ENCODE data around the gene FBXW11. TPM values are rescaled to one million over a fixed set of nuclear protein-coding genes. Genes with fewer than 3 reads are reported as not detected.

FBXW11 gene
- total and polyA plus RNA-seq, 10 of the 15 experiments (the other 5 are each of a cell fraction or from before 2014, with no cell fraction given) = 4.3 to 61.5 (median 40.0) TPM

DNA sequence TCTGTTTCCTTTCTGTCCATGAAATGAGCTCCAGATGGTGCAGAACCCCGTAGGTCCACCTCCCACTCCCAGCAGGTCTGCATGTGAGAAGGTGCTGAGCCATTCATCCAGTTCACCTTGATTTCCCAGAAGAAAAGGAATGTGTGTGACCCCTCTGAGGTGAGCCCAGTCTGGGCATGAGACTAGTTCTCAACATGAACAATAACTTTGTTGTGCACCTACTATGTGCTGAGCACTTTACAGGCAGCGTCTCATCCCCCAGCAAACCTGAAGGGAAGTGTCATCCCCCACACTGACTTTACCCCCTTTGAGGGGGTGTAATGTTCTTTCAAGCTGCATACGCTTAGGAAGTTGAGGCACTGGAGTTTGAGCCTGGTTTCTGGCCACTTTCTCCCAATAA is 159.4 kb downstream of the FBXW11 start:
- ChIA-PET SMC1A (ENCODE audit: uncharacterized antibody, unreplicated experiment) (no interaction called here), RAD21 (ENCODE audit: unreplicated experiment) (no interaction called here), POLR2A (no interaction called here), CTCF (no interaction called here)
- H3K27ac ChIP-seq (ENCODE audit: control insufficient read depth, insufficient read depth) = no peak overlapping the region
- H3K9ac ChIP-seq (ENCODE audit: control insufficient read depth, insufficient read depth, low read length) = no peak overlapping the region
- H2AFZ ChIP-seq (ENCODE audit: control insufficient read depth, low read depth, low read length) = no peak overlapping the region
- H3K4me1 ChIP-seq (ENCODE audit: control insufficient read depth, insufficient read depth, low read length) = no peaks in the 10 kb centered on the region
- H3K79me2 ChIP-seq (ENCODE audit: control insufficient read depth, insufficient read depth, low read length) = no peaks in the 10 kb centered on the region
- ATAC-seq (no peak), DNase-seq (ENCODE audit: low read depth, low spot score) (no peak), FAIRE-seq (no peak)
- 96% methylated on average over 3 of the region's 3 CpGs for WGBS (ENCODE audit: insufficient coverage, insufficient replicate concordance, low lambda C conversion rate, missing lambda C conversion rate)
- no peaks in the 10 kb centered on the region for H3K36me3 ChIP-seq (ENCODE audit: control insufficient read depth in 2 of 2, insufficient read depth in 2 of 2, low read length in 1 of 2)
- H3K4me2 ChIP-seq (ENCODE audit: control insufficient read depth, insufficient read depth) = no peak overlapping the region
- no peaks in the 10 kb centered on the region for H3K27me3 ChIP-seq (replicated peaks in 1 of 2; ENCODE audit: control insufficient read depth in 2 of 2, insufficient read depth in 2 of 2, low read length in 1 of 2)
- H3K9me3 ChIP-seq (replicated peaks; ENCODE audit: control insufficient read depth, insufficient read depth, low read length) = no peaks in the 10 kb centered on the region
- intact Hi-C loops (cut with micrococcal nuclease; ENCODE audit: unreplicated experiment) (no loop called here), in situ Hi-C loops (cut with MboI) (no loop called here)
- no peaks in the 10 kb centered on the region for H4K20me1 ChIP-seq (ENCODE audit: control insufficient read depth, insufficient read depth)
- no peak overlapping the region for H3K4me3 ChIP-seq
- no TSS peak for BruUV-seq (replicated peaks)
- TF ChIP-seq RUNX3 (IDR thresholded peaks at IDR 0.05; ENCODE audit: low read length) (no peak), NFYA (IDR thresholded peaks at IDR 0.05; ENCODE audit: borderline replicate concordance, low read depth, low read length) (no peak), TARDBP (IDR thresholded peaks at IDR 0.05; ENCODE audit: borderline replicate concordance) (no peak), TCF12 (IDR thresholded peaks at IDR 0.05; ENCODE audit: low read depth, low read length) (no peak), POLR2AphosphoS2 (IDR thresholded peaks at IDR 0.05; ENCODE audit: low read depth, low read length) (no peak), FOXM1 (IDR thresholded peaks at IDR 0.05; ENCODE audit: low read depth, low read length) (no peak), BRCA1 (IDR thresholded peaks at IDR 0.05; ENCODE audit: low read depth, low read length) (no peak), TCF7 (IDR thresholded peaks at IDR 0.05; ENCODE audit: borderline replicate concordance) (no peak), EGR1 (IDR thresholded peaks at IDR 0.05; ENCODE audit: borderline replicate concordance in 1 of 2, low read depth in 2 of 2, low read length in 2 of 2) (no peak)
- TF ChIP-seq, protein P1, sequence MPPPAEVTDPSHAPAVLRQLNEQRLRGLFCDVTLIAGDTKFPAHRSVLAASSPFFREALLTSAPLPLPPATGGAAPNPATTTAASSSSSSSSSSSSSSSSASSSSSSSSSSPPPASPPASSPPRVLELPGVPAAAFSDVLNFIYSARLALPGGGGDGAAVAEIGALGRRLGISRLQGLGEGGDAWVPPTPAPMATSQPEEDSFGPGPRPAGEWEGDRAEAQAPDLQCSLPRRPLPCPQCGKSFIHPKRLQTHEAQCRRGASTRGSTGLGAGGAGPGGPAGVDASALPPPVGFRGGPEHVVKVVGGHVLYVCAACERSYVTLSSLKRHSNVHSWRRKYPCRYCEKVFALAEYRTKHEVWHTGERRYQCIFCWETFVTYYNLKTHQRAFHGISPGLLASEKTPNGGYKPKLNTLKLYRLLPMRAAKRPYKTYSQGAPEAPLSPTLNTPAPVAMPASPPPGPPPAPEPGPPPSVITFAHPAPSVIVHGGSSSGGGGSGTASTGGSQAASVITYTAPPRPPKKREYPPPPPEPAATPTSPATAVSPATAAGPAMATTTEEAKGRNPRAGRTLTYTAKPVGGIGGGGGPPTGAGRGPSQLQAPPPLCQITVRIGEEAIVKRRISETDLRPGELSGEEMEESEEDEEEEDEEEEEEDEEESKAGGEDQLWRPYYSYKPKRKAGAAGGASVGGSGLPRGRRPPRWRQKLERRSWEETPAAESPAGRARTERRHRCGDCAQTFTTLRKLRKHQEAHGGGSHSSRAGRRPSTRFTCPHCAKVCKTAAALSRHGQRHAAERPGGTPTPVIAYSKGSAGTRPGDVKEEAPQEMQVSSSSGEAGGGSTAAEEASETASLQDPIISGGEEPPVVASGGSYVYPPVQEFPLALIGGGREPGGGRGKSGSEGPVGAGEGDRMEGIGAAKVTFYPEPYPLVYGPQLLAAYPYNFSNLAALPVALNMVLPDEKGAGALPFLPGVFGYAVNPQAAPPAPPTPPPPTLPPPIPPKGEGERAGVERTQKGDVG (CRISPR knock-in tag; IDR thresholded peaks at IDR 0.05) = no peak
